CD4-positive, alpha-beta T cell treated with Interleukin-17A for 4 hours (primary cell): Measurements from ENCODE around the gene LIM2.

ENCODE experiments used
- DNase-seq: peaks from one replicate; pipeline ENCODE4 v3.0.0-alpha.2; 2020; ENCODE audit warnings: mixed read lengths

Gene LIM2

GRCh38 chr19:51394050-51394836, 6.5 kb upstream of the LIM2 start:
- peak; percentile 85 for DNase-seq

- DNase-seq, result no peak
Measured at GRCh38 chr19:51392701-51393100, 4.9 kb upstream of the LIM2 start.

- DNase-seq, result no peak
Measured at GRCh38 chr19:51391073-51391611, 3.4 kb upstream of the LIM2 start.

- no peak for DNase-seq
Measured at GRCh38 chr19:51389143-51389542, 1.4 kb upstream of the LIM2 start.

GRCh38 chr19:51386882-51387520, 773 bp downstream of the LIM2 start:
- DNase-seq, result no peak

- no peak for DNase-seq
Measured at GRCh38 chr19:51382004-51382403, 5.8 kb downstream of the LIM2 start.

- DNase-seq, result no peak
Measured at GRCh38 chr19:51380379-51380778, 7.4 kb downstream of the LIM2 start.

GRCh38 chr19:51377422-51377821, 10.4 kb downstream of the LIM2 start:
- DNase-seq, result no peak

GRCh38 chr19:51375504-51376221, 12.1 kb downstream of the LIM2 start:
- peak; percentile 29 for DNase-seq

GRCh38 chr19:51372649-51373504, 14.9 kb downstream of the LIM2 start, which contains the start of gene NKG7:
TSS of gene NKG7 (minus strand) at chr19:51372654. CDS start at chr19:51372535, 119 bp downstream.
- DNase-seq, result peak; percentile 67

GRCh38 chr19:51372021-51372648, 15.6 kb downstream of the LIM2 start:
- no peak for DNase-seq

GRCh38 chr19:51371186-51371690, 16.5 kb downstream of the LIM2 start:
- no peak for DNase-seq

- DNase-seq, result no peak
Measured at GRCh38 chr19:51370230-51370629, 17.5 kb downstream of the LIM2 start.

- no peak for DNase-seq
Measured at GRCh38 chr19:51368366-51369282, 19.1 kb downstream of the LIM2 start, which contains the start of gene CLDND2. TSS of gene CLDND2 (minus strand) at chr19:51369003. CDS start at chr19:51368577, 426 bp downstream.

- peak; percentile 98 for DNase-seq
Measured at GRCh38 chr19:51367565-51368365, 20.0 kb downstream of the LIM2 start.

- DNase-seq, result no peak
Measured at GRCh38 chr19:51367255-51367564, 20.6 kb downstream of the LIM2 start.

GRCh38 chr19:51366389-51367254, 21.2 kb downstream of the LIM2 start:
- peak; percentile 95 for DNase-seq

GRCh38 chr19:51365965-51366388, 21.8 kb downstream of the LIM2 start, which contains the start of gene ETFB:
TSS of gene ETFB (minus strand) at chr19:51366388. CDS start at chr19:51366326, 62 bp downstream.
- DNase-seq, result no peak
